ENCODE results near the gene NOL4L.

The NOL4L gene

GRCh38 chr20:32455171-32455900, 129.8 kb downstream of the NOL4L start:
- no peak for DNase-seq

GRCh38 chr20:32454164-32455145, 130.7 kb downstream of the NOL4L start:
- DNase-seq = no peak

GRCh38 chr20:32453467-32454163, 131.5 kb downstream of the NOL4L start:
- no peak for DNase-seq

- DNase-seq = no peak
Measured at GRCh38 chr20:32452776-32453466, 132.2 kb downstream of the NOL4L start.

- no peak for DNase-seq
Measured at GRCh38 chr20:32451682-32452461, 133.3 kb downstream of the NOL4L start.

GRCh38 chr20:32451340-32451681, 133.8 kb downstream of the NOL4L start:
- no peak for DNase-seq

- DNase-seq = no peak
Measured at GRCh38 chr20:32450484-32451061, 134.6 kb downstream of the NOL4L start.

- no peak for DNase-seq
Measured at GRCh38 chr20:32449890-32450401, 135.2 kb downstream of the NOL4L start.

- no peak for DNase-seq
Measured at GRCh38 chr20:32449057-32449889, 135.9 kb downstream of the NOL4L start.

GRCh38 chr20:32448306-32449056, 136.7 kb downstream of the NOL4L start:
- DNase-seq = no peak

GRCh38 chr20:32447136-32448027, 137.8 kb downstream of the NOL4L start:
- no peak for DNase-seq

- no peak for DNase-seq
Measured at GRCh38 chr20:32446301-32447100, 138.6 kb downstream of the NOL4L start.

GRCh38 chr20:32445539-32446273, 139.4 kb downstream of the NOL4L start:
- no peak for DNase-seq

GRCh38 chr20:32444474-32445220, 140.5 kb downstream of the NOL4L start:
- DNase-seq = no peak

- no peak for DNase-seq
Measured at GRCh38 chr20:32443386-32443974, 141.7 kb downstream of the NOL4L start.

Data from amniotic stem cell (primary cell).